CD14-positive monocyte (primary cell): ENCODE data around the gene EQTN. TPM values are rescaled to one million over a fixed set of nuclear protein-coding genes. Genes with fewer than 3 reads are reported as not detected.

Experiments used
- DNase-seq, 3 donors: peaks; one replicate each; pipeline ENCODE4 v3.0.0-alpha.2; 2011 to 2022
- H2AFZ ChIP-seq: 2 replicates; pipeline ENCODE4 v1.6.0; 2012; ENCODE audit warnings: mild to moderate bottlenecking, low read depth, low read length, inconsistent platforms; ENCODE audit not compliant: insufficient read depth, poor library complexity, severe bottlenecking
- H3K27ac ChIP-seq, 2 donors: 1 replicate in 1 of 2; 2 replicates in 1 of 2; pipeline ENCODE4 v1.5.1; 2012 to 2013; ENCODE audit warnings: low read length in 2 of 2, control low read depth in 1 of 2, inconsistent platforms in 1 of 2, low read depth in 1 of 2, mild to moderate bottlenecking in 1 of 2
- H3K27me3 ChIP-seq, 2 donors: one replicate each; pipeline versions ENCODE4 v1.6.0 to v1.6.1; 2011 to 2013; ENCODE audit warnings: low read length in 2 of 2; ENCODE audit not compliant: control insufficient read depth in 2 of 2, insufficient read depth in 2 of 2
- H3K36me3 ChIP-seq, 2 donors: replicated peaks in 1 of 2; 1 replicate in 1 of 2; 2 replicates in 1 of 2; pipeline versions ENCODE4 v1.5.1 to v1.6.1; 2012 to 2013; ENCODE audit warnings: low read length in 2 of 2, control low read depth in 1 of 2, inconsistent platforms in 1 of 2, mild to moderate bottlenecking in 1 of 2; ENCODE audit not compliant: insufficient read depth in 2 of 2, control insufficient read depth in 1 of 2
- H3K4me1 ChIP-seq, 2 donors: 1 replicate in 1 of 2; 2 replicates in 1 of 2; pipeline versions ENCODE4 v1.5.1 to v1.6.1; 2012 to 2013; ENCODE audit warnings: low read length in 2 of 2, control low read depth in 1 of 2, inconsistent platforms in 1 of 2, mild to moderate bottlenecking in 1 of 2, moderate library complexity in 1 of 2; ENCODE audit not compliant: insufficient read depth in 2 of 2, control insufficient read depth in 1 of 2
- H3K4me2 ChIP-seq: replicated peaks from 2 replicates; pipeline ENCODE3; 2012; ENCODE audit warnings: low read length, moderate library complexity, mild to moderate bottlenecking; ENCODE audit not compliant: poor library complexity, severe bottlenecking; ENCODE audit errors: extremely low read depth
- H3K4me3 ChIP-seq, 3 experiments: fragments of 200-600 bp in 1 of 3; sonication (generic) in 1 of 3; replicated peaks in 1 of 3; 1 replicate in 2 of 3; 2 replicates in 1 of 3; pipeline ENCODE4 v1.5.1; 2011 to 2013; ENCODE audit warnings: low read length in 3 of 3, mild to moderate bottlenecking in 3 of 3, control low read depth in 2 of 3, low read depth in 2 of 3, inconsistent platforms in 1 of 3, moderate library complexity in 1 of 3
- H3K79me2 ChIP-seq: 2 replicates; pipeline ENCODE4 v1.6.0; 2012; ENCODE audit warnings: mild to moderate bottlenecking, control low read depth, inconsistent platforms, low read length, moderate library complexity; ENCODE audit not compliant: insufficient read depth
- H3K9ac ChIP-seq: 2 replicates; pipeline ENCODE4 v1.6.0; 2017; ENCODE audit warnings: low read length, mild to moderate bottlenecking; ENCODE audit not compliant: insufficient read depth, poor library complexity, severe bottlenecking
- H3K9me3 ChIP-seq, 2 donors: replicated peaks in 1 of 2; 1 replicate in 1 of 2; 2 replicates in 1 of 2; pipeline versions ENCODE4 v1.5.1 to v1.6.1; 2012 to 2013; ENCODE audit warnings: low read length in 2 of 2, control low read depth in 1 of 2; ENCODE audit not compliant: control insufficient read depth in 1 of 2, insufficient read depth in 1 of 2
- H4K20me1 ChIP-seq: 2 replicates; pipeline ENCODE4 v1.6.0; 2012; ENCODE audit warnings: mild to moderate bottlenecking, low read length, control low read depth, moderate library complexity; ENCODE audit not compliant: insufficient read depth
- H3K27ac Mint-ChIP-seq, 7 donors: one replicate each; pipeline ENCODE4 v1.8.0; 2020; ENCODE audit warnings: mild to moderate bottlenecking in 7 of 7, mixed read lengths in 7 of 7, moderate library complexity in 6 of 7, inconsistent platforms in 2 of 7
- H3K27me3 Mint-ChIP-seq, 3 donors: one replicate each; pipeline ENCODE4 v1.8.0; 2021 to 2022; ENCODE audit warnings: low read depth in 3 of 3, mild to moderate bottlenecking in 3 of 3, mixed read lengths in 3 of 3, moderate library complexity in 3 of 3, inconsistent platforms in 1 of 3
- H3K36me3 Mint-ChIP-seq, 2 donors: one replicate each; pipeline ENCODE4 v1.8.0; 2020; ENCODE audit warnings: mixed read lengths in 2 of 2, inconsistent platforms in 1 of 2, mild to moderate bottlenecking in 1 of 2
- H3K4me1 Mint-ChIP-seq: one replicate; pipeline ENCODE4 v1.8.0; 2020; ENCODE audit warnings: mild to moderate bottlenecking, mixed read lengths
- H3K4me3 Mint-ChIP-seq, 2 donors: one replicate each; pipeline ENCODE4 v1.8.0; 2020; ENCODE audit warnings: mild to moderate bottlenecking in 2 of 2, mixed read lengths in 2 of 2, moderate library complexity in 1 of 2
- H3K9me3 Mint-ChIP-seq, 7 donors: one replicate each; pipeline ENCODE4 v1.8.0; 2020 to 2022; ENCODE audit warnings: mixed read lengths in 7 of 7, mild to moderate bottlenecking in 6 of 7, moderate library complexity in 6 of 7, inconsistent platforms in 2 of 7
- CTCF ChIP-seq: fragments of 200-600 bp; IDR thresholded peaks from one replicate; pipeline ENCODE4 v1.8.0; 2022; ENCODE audit warnings: antibody characterized with exemption, mild to moderate bottlenecking
- WGBS: methylation state at CpG from one replicate; pipeline ENCODE4 v1.1.5; 2013; ENCODE audit warnings: missing lambda C conversion rate; ENCODE audit not compliant: insufficient coverage; 5-methylcytosine and 5-hydroxymethylcytosine counted together
- intact Hi-C, 2 donors: fragments of 100-400 bp; cut with micrococcal nuclease; formaldehyde crosslinking; loops; one replicate each; pipeline versions ENCODE4 v1.15.0 to v1.15.1; 2023
- polyA plus RNA-seq, 3 donors: library from polyadenylated mRNA; depleted of rRNA in 1 of 3; unstranded in 2 of 3; stranded (reverse) in 1 of 3; fragments of 300-500 nt in 2 of 3; fragments of >200 nt in 1 of 3; fragmentation: Illumina TruSeq in 2 of 3; gene quantifications; 1 replicate in 2 of 3; 2 replicates in 1 of 3; pipeline ENCODE4 v1.2.3, GENCODE V29; 2012 to 2021

The EQTN gene
- polyA plus RNA-seq, 3 donors: not detected

- H4K20me1 ChIP-seq: no peaks in the 10 kb centered on the region
- H3K4me3 Mint-ChIP-seq: no peak overlapping the region
Measured at GRCh38 chr9:27258662-27259061, 38.3 kb downstream of the EQTN start.

DNA sequence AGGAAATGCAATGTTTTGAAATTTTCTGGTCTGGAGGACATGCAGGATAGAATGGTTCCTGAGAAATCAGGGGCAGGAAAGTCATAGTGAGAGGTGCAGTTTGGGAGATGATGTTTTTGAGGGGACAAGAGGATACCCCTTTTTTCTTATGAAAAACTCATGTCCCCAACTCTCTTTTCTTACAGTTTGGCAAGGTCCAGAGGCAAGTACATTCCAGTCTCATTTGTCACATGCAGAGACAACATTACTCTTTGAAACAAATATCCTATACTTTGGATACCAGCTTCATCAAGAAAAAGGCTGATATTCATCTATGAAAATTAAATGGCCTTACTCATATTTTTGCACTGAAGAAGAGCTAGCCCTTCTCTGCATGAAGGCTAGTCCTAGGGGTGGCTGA, 48.2 kb downstream of the EQTN start:
- Histone ChIP-seq H3K4me1 (no peaks in the 10 kb centered on the region), H3K36me3 (no peaks in the 10 kb centered on the region), H4K20me1 (no peaks in the 10 kb centered on the region), H3K4me2 (no peak overlapping the region), H3K27ac (no peak overlapping the region), H2AFZ (no peak overlapping the region), H3K9ac (no peak overlapping the region), H3K4me3 (no peak overlapping the region), H3K9me3 (no peaks in the 10 kb centered on the region), H3K79me2 (no peaks in the 10 kb centered on the region), H3K27me3 (no peaks in the 10 kb centered on the region)
- Mint-ChIP-seq H3K4me1 (no peaks in the 10 kb centered on the region), H3K36me3 (no peaks in the 10 kb centered on the region), H3K9me3 (peaks cover 0 to 4% (median 0%) of the 10 kb centered on the region in 7 donors), H3K4me3 (no peak overlapping the region), H3K27ac (no peak overlapping the region), H3K27me3 (peaks cover 2 to 3% (median 3%) of the 10 kb centered on the region in 3 donors)
- no peak for DNase-seq
- intact Hi-C loops: no loop called here
- TF ChIP-seq CTCF: no peak

More at GRCh38 chr9:27258662-27259061, 38.3 kb downstream of the EQTN start:
- H3K27ac Mint-ChIP-seq: no peak overlapping the region
- Histone ChIP-seq H3K27ac (no peak overlapping the region), H3K9ac (no peak overlapping the region), H3K27me3 (no peaks in the 10 kb centered on the region), H3K79me2 (no peaks in the 10 kb centered on the region), H3K4me2 (no peak overlapping the region), H3K9me3 (no peaks in the 10 kb centered on the region), H3K4me1 (no peaks in the 10 kb centered on the region), H2AFZ (no peak overlapping the region), H3K4me3 (no peak overlapping the region), H3K36me3 (no peaks in the 10 kb centered on the region)
- H3K36me3 Mint-ChIP-seq: no peaks in the 10 kb centered on the region
- intact Hi-C loops: no loop called here
- no peaks in the 10 kb centered on the region for H3K27me3 Mint-ChIP-seq
- no peak for DNase-seq
- TF ChIP-seq CTCF: no peak
- peaks cover 0 to 7% (median 3%) of the 10 kb centered on the region in 7 donors for H3K9me3 Mint-ChIP-seq
- 100% methylated on average over 4 of the region's 7 CpGs for WGBS
- H3K4me1 Mint-ChIP-seq: no peaks in the 10 kb centered on the region
